ENCODE data around the gene CBLN3.

The CBLN3 gene

DNA sequence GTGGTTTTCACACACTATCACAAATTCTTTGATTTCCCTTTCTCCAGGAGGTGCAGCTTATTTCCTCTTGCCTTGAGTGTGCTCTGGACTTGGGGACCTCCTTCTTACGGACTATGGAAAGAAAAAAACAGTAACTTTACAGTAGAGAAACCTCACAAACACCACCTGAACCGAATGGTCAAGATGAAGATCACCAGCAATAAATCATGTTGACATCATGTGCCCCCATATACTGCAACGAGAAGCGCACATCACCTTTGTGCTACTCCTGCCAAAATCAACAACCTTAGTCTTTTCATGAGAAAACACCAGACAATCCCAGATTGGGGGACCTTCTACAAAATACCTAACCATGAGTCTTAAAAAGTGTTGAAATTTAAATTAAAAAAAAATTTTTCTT, 43.9 kb downstream of the CBLN3 start:
- no peak for DNase-seq

DNA sequence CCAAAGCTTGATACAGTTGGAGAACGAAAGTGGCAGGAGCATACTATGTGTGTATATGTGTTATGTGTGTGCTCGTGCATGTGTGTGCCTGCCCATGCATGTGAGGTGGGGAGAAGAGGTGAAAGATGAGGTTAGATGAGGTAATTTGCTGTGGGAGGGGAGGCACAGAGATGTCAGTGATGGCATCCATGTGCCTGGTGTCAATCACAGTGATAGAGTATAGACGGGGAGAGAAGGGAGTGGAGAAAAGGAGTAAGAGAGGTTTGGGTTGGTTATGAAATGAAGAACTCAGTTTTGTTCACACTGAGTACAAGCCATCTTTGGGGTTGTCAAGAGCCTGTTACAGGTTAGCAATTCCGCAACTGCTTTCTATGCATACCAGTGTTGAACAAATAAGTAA, 45.3 kb downstream of the CBLN3 start:
- no peak for DNase-seq

DNA sequence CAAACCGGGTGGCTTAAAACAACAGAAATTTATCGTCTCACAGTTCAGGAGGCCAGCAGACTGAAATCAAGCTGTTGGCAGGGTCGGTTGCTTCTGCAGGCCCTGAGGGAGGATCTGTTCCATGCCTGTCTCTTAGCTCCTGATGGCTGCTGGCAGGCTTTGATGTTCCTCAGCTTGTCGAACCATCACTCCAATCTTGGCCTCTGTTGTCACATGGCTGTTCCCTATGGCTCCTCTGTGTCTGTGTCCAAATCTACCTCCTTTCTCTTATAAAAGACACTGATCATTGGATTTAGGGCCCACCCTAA, 47.5 kb downstream of the CBLN3 start:
- no peak for DNase-seq

DNA sequence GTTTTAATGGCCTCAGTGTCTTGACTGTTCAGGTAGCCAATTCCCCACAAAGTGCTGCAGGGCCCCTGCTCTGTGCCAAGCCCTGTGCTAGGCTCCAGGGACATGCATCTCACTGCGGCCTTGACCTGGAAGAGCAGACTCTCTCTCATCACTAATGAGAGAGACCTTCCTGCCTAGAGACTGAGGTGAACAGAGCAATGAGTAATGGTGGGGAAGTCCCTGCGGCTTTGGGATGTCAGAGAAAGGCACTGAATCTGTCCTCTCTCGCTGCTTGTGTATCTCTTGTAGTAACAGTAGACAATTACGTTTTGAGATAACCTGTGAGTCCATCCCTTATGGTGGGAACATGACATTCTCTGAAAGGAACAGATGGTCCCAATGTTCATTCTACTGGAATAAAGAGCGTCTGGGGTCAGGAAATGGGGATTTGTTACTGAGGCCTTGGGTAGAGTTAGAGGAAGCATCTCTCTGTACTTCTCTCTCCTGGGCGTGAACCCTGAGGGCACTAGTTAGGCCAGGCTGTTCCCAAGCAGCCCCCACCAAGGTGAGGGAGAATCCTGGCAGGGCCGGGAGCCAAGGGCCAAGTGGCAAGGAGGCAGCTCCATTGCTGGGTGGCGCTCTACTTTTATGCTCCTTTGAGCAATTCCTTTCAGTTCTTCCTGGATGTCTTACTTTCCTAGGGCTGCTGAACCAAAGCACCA, 48.0 kb downstream of the CBLN3 start:
- no peak for DNase-seq

- DNase-seq, result no peak
These were observed 49.3 kb downstream of the CBLN3 start for GRCh38 chr14:24379907-24380730.

DNA sequence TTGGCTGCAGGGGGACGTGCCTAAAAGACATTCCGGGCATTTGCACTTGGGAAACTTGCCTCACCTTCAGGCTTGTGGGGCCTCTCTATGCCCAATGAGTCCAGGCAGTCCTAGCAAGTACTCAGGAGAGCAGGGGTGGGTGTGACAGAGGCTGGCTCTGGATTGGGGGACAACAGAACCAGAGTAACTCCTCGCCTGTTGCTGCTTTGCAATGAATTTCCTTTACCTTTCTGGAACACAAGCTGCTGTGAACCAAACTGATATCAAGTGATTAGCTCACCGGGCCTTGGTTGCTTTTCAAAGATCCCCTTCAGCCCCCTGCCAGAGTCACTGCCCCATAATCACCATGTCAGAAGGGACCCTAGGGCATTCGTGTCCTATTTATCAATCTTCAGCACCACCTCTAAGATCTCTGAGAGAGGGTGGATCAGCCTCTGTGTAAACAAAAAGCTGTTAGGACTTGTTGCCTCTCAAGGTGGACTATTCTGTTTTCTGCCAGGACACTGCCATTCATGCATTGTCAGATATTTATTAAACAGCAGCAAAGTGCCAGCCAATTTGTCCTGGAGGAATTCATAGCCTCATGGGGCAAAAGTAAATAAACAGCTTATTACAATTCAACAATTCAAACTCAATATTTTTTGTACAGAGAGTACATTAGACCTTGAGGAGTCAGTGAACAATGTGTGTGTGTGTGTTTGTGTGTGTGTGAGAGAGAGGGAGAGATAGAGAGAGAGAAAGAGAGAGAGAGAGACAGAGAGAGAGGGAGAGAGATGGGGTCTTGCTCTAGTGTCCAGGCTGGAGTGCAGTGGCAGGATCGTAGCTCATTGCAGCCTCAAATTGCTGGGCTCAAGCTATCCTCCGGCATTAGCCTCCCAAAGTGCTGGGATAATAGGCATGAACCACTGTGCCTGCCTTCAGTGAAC, 50.2 kb downstream of the CBLN3 start:
- no peak for DNase-seq

DNA sequence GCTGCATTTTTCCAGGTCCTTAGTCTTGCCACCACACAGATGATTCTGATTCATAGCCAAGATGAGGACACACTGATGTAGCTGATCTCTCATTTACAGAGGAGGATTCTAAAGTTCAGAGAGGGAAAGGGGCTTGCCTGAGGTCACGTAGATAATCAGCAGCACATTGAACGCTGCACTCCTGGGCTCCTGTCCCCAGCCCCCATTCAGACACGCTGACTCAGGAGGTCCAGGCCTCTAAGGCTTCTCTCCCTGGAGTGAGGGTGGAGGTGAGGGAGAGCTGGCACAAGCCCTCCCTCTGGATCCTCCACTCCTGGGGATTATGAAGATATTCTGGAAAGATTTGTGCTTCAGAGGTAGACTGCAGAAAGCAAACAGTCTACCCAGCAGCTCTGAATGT, 51.1 kb downstream of the CBLN3 start:
- DNase-seq, result no peak

GRCh38 chr14:24377657-24378056, 51.8 kb downstream of the CBLN3 start:
- DNase-seq, result no peak

DNA sequence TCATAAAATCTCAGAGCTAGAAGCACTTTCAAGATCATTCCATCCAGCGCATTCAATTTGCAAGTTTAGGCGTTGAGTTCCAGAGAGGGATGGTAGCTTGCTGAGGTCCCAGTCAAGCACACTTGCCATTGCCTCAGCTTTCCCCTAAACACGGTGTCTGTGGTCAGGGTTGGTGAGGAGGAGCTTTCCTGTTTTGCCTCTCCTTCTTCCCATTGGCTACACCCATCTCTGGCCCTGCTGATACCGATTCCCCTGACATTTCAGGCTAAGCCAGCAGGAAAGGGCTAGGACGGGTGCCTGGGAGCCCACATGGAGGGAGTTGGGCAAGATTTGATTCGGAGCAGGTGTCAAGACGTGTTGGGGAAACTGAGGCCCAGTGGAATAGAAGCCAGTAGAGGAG, 52.3 kb downstream of the CBLN3 start:
- DNase-seq, result no peak

Measured in hypothalamus (tissue), 51 donors.